ENCODE measurements around the gene SLC6A1.
"Not testable (repeated sequence)": the region's sequence is repeated elsewhere in the genome, so short reads cannot be mapped to it uniquely, and the experiment has no call there.

Gene SLC6A1

DNA sequence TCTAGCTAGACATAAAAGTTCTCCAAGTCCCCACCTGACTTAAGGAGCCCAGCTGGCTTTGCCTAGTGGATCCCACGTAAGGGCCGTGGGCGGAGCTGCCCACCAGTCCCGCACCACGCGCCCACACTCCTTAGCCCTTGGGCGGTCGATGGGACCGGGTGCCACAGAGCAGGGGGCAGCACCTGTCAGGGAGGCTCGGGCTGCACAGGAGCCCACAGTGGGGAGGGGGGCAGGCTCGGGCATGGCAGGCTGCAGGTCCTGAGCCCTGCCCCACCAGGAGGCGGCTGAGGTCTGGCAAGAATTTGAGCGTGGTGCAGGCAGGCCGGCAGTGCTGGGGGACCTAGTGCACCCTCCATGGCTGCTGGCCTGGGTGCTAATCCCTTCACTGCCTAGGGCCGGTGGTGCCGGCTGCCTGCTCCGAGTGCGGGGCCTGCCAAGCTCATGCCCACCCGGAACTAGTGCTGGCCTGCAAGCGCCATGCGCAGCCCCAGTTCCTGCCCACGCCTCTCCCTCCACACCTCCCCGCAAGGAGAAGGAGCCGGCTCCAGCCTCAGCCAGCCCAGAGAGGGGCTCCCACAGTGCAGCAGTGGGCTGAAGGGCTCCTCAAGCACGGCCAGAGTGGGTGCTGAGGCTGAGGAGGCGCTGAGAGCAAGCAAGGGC, 78.7 kb downstream of the SLC6A1 start:
- no peak for DNase-seq

DNA sequence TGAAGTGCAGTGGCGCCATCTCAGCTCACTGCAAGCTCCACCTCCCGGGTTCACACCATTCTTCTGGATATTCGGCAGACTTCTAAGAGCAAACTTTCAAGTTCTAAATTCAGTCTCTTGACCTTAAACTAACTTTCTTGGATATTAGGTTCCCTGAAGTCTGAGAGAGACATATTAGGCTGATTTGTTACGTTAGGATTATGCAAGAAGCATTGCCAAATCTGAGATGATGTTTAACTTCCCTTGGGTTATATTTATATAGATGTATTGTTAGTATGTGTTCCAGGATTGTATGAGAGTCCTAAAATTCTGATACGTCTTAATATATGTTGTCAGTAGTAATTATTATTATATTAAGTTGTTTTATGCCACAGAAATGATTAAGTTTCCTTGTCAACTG, 80.1 kb downstream of the SLC6A1 start:
- no peak for DNase-seq

GRCh38 chr3:11074011-11074410, 81.5 kb downstream of the SLC6A1 start:
- DNase-seq: no peak

DNA sequence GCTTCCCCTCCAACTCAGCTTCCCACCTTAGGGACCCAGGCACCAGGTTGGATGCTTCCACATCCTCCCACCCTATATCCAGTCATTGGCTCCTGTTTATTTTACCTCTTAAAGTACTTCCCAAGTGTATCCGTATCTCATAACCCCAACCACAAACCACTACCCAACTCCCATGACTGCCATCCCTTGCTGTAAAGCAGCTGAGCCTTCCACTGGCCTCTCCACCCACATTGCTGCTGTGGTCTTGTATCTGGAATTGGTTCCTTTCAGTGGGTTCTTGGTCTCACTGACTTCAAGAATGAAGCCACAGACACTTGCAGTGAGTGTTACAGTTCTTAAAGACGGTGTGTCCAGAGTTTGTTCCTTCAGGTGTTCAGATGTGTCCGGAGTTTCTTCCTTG, 81.9 kb downstream of the SLC6A1 start:
- no peak for DNase-seq

- DNase-seq: not testable (repeated sequence)
Measured at GRCh38 chr3:11075122-11075521, 82.6 kb downstream of the SLC6A1 start.

GRCh38 chr3:11076711-11077110, 84.2 kb downstream of the SLC6A1 start:
- no peak for DNase-seq

DNA sequence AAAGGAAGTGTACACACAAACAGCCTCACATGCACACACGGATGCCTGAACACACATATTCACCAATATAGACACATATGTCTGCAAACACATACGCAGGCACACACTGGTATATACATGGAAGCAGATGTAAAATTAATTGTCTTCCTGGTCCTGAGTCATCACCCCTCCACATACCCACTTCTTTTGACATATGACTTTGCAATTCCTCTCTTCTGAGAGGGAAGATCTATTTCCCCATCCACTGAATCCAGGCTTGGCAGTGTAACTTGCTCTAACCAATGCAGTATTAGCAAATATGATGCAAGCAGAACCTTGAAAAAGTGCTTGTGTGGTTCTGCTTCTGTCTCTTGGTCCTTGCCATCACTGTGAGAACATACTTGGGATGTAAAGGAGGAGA, 84.9 kb downstream of the SLC6A1 start:
- no peak for DNase-seq

- no peak for DNase-seq
Measured at GRCh38 chr3:11078826-11079515, 86.4 kb downstream of the SLC6A1 start.

DNA sequence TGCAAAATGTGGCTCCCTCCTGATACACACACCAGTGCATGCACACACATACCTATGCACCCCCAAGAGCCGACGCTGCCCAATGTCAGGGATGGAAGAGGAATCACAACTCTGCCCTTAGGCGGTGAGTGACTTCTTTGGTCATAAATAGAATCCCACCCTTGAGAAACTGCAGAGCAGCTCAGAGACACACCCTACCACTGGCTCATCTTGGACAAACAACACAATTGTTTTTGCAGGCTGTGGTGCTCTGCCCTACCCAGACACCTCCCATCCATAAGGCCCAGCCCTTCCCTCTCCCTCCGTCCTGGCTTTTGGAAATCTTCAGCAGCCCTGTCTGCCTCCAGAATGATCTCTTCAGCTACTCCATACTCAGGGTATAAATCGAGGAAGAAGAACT, 87.9 kb downstream of the SLC6A1 start:
- no peak for DNase-seq

DNA sequence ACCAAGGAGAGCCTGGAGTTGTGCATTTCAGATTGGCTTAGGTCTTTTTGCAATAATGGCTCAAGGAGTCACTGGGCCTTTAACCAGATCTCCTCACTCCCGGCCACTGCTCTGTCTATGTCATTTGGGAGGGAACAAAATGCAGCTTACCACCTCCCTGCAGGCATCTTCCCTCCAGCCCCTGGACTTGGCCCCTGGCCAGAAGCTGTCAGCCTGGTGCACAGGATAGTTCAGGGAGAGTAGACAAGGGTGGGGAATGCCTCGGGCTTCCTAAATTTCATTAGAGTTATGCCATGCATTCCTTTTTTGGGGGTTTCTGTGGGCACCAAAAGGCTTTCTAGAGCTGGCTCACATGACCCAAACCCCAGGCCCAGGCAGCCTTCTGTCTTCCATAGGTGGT, 91.5 kb downstream of the SLC6A1 start:
- no peak for DNase-seq

DNA sequence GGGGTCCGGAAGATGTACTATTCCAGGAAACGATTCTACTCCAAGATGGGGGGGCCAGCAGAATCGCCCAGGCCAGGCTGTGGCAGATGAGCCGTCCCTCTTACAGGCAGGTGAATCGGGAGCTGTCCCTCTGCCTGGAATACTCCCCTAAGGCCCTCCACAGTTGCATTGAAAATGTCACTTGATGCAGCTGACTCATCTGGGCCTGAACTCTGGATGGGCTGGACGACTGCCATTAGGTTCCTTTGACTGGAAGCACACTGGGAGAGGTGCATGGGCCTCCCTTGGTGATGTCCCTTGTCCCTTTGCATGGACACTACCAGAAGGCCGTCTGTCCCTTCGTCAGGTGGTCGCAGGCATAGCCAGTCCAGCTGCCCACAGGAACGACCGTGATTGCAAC, 92.1 kb downstream of the SLC6A1 start:
- no peak for DNase-seq

DNA sequence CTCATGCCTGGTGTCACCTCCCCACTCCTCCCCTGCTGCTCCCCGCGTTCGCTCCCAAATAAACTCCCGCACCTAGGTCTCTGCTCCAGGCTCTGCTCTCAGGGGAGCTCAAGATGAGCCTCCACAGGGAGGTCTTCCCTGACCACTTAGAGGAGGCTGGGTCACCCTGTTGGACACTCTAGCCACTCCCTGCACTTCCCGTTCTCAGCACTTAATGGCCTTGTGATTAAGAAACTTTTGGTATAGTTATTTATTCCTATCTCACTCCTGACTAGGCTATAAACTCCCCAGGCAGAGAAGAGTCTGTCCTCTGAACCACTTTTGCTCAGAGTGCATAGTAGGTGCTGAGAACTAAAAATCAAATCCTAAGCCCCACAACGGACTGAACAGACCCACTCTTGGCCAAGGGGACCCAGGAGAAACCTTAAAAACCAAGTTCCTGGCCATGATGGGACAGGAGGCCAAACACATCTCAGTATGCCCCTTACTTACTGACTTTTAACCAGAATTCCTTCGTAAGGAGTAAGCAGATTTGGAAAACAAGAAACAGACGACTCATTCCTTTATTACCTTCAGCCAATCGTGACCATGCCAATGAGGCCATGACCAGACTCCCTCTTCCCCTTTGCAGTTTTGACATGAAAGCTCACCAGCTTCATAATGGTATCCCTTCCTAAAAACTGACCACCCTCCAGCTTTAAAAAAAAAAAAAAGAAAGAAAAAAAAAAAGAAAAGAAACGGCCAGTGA, 92.7 kb downstream of the SLC6A1 start:
- no peak for DNase-seq

GRCh38 chr3:11086856-11087255, 94.3 kb downstream of the SLC6A1 start:
- no peak for DNase-seq

DNA sequence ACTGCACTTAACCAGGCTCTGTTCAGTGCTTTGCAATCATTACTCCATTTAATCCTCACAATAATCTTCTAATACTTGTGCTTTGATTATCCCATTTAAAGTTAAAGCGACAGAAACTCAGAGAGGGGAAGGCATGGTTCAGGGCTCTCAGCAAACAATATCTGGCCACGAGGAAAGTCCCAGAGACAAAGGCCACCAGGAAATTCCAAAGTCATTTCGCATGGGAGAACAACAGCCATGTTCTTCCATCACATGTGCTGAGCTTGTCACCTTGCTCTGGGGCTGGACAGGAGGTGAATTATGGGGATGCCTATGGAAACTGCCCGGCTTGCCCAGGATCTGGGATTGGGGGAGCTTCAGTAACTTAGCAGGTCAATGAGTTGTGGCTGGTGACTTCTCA, 95.5 kb downstream of the SLC6A1 start:
- DNase-seq: no peak

DNA sequence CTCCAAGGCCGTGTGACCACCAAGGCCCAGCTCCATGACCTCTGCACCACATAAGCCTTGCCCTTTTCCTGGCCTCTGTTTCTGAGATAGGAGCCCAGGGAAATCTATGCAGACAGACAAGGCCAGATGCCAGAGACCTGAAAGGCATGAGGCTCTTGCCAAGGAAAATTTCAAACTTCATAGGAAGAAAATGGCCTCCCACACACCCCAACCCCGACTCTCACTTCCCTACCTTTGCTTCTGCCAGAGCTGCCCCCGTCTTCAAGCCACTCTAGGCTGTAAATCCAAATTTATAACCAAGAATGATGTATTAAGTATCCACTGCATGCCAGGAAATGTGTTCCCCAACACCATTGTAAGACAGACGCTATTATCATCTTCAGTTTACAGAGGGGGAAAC, 96.3 kb downstream of the SLC6A1 start:
- DNase-seq: no peak

Measured in activated CD8-positive, alpha-beta memory T cell treated with anti-CD3 and anti-CD28 coated beads, Interleukin-2, amount 50 U/mL, for 4 hours (primary cell).